ENCODE results near the gene BBS1.

The BBS1 gene

DNA sequence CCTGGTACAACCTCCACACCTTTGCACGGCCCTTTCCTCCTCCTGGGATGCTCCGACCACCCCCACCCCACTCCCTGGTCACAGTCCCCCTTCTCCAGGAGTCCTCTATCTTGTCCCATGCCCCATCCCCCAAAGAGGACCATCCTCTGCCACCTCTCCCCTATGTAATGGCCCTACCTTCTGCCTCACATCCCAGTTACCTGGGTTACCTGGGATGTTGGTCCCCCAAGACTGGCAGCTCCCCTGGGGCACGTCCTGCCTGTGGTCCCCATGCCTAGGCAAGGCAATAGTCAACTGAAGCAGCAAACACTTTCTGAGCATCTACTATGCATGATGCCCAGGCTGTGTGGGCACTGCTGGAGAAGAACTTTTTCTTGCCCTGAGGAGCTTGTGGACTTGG, 45.0 kb downstream of the BBS1 start:
- no peak for DNase-seq

DNA sequence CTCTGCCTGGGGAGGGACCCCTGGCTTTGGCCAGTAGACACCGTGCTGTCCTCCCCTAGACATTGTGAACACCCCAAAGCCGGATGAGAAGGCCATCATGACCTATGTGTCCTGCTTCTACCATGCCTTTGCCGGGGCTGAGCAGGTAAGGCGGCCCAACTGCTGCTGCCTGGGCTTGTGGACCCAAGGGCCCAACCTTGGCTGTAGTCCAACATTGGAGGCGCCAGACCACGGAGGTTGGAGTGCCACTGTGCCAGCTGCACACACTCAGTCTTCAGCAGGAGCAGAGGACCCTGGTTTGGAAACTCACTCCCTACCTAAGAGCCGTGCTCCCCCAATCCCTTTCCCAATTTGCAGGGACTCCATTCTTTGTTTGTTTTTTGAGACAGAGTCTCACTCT, 45.7 kb downstream of the BBS1 start:
- DNase-seq, result peak; percentile 24

DNA sequence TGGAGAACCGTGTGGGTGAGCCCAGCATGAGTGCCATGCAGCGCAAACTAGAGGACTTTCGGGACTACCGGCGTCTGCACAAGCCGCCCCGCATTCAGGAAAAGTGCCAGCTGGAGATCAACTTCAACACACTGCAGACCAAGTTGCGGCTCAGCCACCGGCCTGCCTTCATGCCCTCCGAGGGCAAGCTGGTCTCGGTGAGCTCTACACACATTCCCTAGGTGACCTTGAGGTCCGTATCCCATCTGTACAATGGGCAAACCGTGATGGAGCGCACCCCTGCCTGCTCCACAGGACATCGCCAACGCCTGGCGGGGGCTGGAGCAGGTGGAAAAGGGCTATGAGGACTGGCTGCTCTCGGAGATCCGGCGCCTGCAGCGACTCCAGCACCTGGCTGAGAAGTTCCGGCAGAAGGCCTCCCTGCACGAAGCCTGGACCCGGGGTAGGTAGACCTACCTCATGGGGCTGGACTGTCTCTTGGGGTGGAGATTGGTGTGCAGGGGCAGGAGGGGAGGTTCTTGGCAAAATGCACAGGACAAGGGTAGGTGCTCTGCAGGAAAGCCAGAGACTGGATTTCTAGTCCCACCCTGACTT, 47.4 kb downstream of the BBS1 start:
- DNase-seq, result no peak

DNA sequence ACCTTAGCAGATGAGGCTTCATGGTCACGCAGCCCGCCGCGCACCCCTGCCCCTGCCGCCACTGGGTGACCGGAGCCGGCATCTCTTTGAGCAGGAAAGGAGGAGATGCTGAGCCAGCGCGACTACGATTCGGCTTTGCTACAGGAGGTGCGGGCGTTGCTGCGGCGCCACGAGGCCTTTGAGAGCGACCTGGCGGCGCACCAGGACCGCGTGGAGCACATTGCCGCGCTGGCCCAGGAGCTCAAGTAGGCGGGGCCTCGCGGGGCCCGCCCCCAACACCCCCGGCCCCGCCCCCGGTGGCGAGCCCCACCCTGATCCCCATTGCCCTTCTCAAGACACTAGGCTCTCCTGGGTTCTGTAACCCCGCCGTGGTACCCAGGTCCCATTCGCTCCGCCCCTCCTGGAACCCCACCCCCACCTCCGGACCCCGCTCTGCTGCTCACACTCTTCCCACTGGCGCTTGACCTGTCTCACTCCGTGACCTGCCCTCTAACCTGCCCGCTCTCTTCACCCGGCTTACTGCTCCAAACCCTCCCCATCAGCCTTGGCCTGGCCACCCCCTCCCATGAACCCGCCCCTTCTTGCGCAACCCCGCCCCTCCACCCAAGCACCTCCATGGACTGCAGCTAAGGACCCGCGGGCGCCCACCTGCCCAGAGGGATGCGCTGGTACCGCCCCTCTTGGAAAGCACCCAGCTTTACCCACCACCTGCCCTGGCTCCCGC, 48.9 kb downstream of the BBS1 start:
- no peak for DNase-seq

DNA sequence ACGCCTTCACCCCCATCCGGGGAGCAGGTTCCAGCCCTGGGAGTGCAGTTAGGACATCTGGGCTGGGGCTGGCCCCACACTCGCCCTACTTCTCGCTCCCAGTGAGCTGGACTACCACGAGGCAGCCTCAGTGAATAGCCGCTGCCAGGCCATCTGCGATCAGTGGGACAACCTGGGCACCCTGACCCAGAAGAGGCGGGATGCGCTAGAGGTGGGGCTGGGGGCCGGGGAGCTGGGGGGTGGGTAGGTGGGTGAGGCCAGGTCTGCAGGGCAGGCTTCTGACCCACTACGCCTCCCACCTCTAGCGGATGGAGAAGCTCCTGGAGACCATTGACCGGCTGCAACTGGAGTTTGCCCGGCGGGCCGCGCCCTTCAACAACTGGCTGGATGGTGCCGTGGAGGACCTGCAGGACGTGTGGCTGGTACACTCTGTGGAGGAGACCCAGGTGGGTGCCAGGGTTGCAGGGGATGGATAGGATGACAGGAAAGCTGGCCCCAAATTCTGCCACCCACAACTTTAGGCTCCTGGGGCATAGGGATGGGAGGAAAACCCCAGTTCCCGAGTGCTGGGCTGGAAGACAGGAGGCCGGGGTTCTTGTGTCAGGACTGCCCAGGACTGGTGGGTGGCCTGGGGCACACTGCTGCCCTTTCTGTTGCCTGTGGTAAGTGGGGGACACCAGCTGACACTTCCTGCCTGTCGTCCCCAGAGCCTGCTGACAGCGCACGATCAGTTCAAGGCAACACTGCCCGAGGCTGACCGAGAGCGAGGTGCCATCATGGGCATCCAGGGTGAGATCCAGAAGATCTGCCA, 49.6 kb downstream of the BBS1 start:
- no peak for DNase-seq

DNA sequence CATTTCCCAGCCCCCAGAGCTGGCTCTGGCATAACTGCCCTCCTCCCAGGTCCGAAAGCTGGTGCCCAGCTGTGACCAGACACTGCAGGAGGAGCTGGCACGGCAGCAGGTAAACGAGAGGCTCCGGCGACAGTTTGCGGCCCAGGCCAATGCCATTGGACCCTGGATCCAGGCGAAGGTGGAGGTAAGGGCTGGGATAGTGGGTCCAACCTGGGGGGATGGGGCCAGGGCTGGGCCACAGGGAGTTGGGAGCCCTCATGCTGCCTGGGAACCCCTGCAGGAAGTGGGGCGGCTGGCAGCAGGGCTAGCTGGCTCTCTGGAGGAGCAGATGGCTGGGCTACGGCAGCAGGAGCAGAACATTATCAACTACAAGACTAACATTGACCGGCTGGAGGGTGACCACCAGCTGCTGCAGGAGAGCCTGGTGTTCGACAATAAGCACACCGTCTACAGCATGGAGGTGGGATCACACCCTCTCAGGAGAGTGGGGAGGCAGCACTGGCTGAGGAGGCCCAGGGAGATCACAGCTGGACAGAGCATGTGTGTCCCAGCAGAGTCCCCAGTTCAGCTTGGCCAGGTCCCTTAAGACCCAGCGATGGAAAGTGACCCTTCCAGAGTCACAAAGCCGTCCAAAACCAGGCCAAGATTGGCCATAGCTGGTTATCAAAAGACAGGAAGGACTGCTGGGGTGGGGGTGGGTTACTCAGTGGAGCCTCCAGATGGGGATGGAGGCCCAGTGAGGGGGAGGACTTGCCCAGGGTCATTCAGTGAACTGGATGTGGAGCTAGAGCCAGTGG, 50.9 kb downstream of the BBS1 start:
- DNase-seq, result no peak

DNA sequence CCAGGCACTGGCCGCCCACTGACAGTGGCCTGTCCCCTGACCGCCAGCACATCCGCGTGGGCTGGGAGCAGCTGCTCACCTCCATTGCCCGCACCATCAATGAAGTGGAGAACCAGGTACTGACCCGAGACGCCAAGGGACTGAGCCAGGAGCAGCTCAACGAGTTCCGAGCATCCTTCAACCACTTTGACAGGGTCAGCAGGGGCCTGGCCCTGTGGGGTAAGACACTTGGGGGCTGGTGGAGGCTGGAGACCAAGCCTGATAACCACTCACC, 51.5 kb downstream of the BBS1 start:
- DNase-seq, result no peak

DNA sequence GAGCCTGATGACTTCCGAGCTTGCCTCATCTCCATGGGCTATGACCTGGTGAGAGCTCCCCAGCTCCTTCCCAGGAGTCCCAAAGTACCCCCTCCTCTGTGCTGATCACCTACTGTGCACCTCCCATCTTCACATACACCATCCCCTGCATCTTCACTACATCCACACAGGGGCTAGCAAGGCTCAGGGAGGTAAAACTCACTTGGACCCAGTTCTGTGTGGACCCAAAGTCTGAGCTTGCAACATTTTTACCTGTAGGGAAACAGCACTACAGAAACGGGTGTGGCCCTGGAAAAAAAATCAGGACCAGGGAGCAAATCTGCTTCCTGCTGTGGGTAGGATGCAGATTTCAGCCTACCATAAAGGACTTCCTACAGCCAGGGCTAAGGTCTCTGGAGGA, 51.8 kb downstream of the BBS1 start:
- no peak for DNase-seq

DNA sequence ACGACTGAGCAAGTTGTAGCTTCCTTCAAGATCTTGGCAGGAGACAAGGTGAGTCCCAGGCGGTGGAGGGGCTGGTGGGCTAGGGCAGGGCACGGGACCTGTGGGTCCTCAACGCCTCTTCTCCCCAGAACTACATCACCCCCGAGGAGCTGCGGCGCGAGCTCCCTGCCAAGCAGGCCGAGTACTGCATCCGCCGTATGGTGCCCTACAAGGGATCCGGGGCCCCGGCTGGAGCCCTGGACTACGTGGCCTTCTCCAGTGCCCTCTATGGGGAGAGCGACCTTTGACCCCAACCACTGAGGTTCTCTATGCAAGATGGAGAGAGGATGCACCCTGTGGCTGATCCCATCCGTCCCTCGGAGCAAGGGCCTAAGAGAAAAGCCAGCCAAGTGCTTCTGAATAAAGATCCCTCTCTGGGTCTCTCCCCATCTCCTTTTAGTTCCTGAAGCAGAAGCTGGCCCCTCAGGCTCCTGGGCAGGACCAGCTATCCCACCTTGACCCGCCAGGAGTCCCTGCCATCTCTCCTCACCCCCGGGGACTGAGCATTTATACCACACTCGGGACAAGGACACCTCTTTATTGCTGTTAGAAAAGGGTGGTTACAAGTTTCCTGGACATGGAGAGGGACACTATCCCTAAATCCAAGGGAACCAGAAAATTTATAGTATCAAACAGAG, 52.6 kb downstream of the BBS1 start:
- DNase-seq, result no peak

DNA sequence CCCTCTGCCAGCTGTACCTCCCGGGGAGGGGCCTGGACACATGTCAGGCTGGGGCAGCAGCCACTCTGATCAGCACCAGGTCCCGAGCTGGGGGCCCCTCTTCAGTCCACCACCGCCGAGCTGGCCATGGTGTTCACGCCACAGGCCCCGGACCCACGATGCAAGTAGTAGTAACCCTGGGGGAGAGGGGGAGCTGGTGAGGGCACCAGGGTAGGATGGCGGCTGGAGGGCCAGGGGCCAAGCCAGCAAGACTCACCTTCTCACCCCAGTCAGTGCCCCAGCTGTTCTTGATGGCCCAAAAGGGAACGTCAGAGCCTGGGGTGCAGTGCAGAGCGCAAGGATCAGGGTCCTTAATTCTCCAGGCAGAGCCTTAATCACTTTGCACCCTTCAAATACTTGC, 53.4 kb downstream of the BBS1 start:
- DNase-seq, result no peak

DNA sequence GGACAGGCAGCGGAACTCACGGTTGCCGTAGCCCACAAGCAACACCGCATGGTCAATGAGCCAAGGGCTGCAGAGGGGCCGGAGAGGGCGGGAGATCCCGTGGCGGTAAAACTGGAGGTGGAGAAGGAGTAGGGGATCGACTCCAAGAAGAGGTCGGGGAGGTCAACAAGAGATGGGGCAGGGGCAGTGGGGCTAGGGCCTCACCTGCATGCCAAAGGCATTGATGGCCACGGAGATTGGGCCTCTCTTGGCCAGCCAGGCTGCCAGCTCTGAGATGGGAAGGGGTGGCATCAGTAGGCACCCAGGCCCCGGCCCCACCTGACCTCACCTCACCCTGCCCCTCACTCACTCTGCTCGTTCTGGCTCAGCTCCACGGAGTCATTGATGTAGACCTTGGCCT, 54.1 kb downstream of the BBS1 start:
- DNase-seq, result no peak

DNA sequence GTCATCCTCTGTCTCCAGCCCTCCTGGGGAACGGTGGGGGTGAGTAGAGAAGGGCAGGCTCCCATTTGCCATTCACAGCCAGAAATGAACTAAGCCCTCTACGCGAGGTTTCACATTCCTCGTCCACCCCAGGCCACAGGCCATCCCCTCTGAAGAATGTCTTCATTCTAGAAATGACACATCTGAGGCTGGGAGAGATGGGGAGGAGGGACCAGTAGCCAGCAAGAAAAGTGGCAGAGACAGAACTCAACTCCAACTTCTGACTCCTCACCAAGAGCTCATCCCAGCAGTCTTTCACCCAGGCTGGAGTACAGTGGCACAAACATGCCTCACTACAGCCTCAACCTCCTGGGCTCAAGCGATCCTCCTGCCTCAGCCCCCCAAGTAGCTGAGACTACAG, 54.5 kb downstream of the BBS1 start:
- DNase-seq, result no peak

DNA sequence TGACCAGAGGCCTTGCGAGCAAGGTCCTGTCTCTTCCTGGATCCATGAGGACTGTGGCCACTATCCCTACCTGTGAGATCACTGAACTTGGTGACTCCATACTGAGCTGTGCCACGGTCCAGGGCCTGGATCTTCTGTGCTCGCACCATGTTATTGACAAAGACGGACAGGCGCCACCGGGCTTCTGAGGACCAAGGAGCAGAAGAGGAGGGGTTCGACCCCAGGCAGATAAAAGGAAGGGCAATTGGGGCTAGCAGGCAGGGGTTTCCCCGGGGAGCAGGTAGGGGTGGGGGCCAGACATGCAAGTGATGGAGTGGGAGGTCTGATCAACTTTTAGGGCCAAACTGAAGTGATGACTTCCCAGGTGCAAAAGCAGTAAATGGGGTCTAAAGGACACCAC, 55.8 kb downstream of the BBS1 start:
- no peak for DNase-seq

DNA sequence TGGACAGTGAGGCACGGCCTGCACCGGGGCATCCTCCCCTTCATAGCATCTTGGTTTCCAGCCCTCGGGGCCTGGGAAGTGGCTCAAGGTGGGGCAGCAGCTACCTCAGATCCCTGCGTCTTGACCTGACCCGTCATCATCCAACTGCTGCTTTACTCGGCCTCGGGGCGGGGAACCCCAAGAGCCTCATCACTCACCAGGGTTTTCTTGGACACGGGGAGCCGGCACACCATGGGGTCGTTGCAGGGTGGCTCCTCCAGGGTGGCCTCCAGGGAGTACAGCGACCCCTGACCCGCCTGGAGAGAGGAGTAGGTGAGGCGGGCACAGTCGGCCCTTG, 57.3 kb downstream of the BBS1 start:
- no peak for DNase-seq

DNA sequence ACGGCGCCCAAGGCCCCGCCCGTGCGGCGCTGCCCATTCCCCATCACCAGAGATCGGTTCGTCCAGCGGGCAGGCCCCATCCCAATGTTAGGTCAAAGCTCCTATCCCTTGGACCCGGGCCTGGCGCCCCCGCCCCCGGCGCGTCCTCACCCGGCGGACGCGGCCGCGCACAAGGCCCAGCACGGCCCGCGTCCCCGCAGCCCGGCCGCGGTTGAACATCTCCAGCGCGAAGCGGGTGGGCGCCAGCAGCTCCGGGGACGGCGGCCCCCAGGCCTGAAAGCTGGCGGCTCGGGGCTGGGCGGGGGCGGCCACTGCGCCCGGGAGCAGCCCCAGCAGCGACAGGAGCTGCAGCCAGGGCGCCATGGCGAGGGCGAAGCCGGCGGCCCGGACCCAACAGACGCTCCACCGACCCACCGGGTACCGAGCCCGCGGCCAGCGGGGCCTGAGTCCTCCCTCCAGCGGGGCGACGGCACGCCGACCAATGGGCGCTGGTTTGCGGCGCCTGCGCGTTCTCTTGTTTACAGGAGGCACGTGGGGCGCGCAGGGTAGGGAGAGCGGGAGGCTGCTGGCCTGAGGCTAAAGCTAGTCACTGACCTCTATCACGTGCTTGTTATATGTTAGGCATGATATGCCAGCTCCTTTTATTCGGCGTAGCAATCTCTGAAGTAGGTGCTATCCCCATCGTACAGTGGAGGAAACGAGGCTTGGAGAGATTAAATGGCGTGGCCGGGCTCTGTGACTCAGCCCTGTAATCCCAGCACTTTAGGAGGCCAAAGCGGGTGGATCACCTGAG, 57.9 kb downstream of the BBS1 start, which contains the start of gene CTSF:
CTSF (minus strand) TSS at position 483 of the 793 bp plus-strand sequence; CDS start at position 363, 120 bp downstream.
- DNase-seq, result peak; percentile 85

DNA sequence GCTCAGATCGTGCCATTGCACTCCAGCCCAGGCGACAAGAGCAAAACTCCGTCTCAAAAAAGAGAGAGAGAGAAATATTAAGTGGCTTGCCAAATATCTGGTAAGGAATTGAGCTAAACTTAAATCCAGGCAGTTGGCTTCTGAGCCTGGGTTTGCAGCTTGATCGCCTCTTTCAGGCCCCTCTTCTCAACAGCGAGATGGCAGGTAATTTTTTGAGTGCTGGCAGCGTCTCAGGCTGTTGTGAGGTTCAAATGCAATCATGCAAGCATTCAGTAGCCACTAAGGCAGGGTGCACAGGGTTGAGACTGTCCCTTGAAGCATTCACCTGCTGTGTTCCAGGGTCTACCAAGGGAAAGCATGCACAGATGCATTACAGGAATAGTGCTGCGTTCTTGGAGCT, 58.6 kb downstream of the BBS1 start:
- DNase-seq, result no peak

DNA sequence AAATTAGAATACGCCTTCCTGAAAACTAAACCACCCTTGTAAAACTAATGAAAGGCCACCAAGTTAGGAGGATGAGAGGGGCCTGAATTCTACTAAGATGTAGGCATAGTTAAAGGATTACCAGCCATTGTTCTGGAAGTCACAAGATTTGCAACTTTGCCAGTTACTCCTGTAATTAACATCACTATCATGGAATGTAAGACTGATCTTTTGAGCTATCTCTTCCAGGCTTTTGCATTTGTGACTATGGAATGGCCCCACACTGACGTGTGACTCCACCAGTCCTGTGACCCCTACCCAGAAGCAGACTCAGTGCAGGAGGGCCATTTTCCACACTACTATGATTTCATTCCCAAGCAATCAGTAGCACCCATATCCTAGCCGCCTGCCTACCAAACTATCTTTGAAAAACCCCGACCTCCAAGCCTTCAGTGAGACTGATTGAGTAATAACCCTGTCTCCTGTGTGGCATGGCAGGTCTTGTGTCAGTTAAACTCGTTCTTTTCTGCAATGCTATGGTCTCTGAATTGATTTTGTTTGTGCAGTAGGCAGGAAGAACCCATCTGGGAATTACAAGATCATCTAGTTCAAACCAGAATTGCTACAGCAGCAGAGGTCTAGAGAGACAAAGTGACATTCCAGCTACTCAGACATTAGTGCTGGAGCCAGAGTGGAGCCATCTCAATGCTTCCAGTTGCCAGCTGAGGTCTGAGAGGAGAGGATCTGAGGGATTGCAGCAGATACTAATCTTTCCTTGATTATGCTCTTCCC, 59.8 kb downstream of the BBS1 start:
- no peak for DNase-seq

DNA sequence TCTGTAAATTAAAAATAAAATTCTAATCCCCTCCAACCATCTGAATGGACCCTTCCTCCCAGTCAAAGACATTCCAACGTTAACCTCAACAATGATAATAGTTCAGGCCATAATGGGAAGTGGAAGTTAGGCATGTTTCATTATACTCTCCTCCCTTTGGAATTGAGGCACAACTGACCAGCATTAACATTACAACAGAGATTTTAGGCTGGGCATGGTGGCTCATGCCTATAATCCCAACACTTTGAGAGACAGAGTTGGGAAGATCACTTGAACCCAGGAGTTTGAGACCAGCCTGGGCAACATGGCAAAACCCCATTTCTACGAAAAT, 60.4 kb downstream of the BBS1 start:
- no peak for DNase-seq

DNA sequence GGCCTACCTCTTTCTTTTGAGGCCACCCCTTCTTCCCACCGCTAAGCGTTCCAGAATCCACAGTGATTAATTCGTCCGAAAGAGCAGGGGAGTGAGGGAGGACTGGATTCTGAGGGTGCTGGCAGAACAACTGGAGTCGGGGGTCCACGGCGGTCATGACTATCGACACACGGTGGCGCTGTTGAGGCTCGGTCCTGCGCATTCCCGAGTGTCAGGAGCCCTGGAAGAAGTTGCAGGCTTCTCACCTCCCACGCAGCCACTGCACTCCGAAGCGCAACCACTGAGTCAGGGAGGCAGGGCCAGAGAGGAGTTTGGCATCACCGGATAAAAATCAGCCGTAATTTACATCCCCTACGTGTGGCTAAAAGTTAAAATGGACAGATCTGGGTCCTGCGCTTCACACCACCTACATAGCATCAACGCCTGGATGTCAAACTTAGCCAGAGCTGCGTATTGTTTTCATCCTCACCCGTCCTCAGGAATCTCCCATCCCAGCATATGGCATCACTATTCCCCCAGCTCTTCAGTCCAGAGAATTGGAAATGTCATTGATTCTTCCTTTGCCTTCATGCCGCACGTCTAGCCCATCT, 68.7 kb downstream of the BBS1 start:
- DNase-seq, result no peak

DNA sequence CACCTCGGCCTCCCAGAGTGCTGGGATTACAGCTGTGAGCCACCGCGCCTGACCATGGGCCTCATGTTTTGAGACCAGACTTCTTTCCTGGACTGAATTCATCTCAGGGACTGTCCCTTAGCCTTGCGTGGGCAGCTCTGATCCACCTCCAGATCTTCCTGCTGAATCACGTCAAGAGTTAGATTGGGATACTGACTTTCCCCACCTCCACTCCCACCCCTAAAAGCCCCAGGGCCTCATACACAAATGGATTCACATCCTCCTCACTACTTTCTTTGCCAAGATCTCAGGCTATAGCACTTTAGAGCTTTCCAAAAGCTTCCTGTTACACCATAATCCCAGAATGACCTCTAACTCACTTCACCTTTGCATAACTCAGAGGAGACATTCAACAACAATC, 70.4 kb downstream of the BBS1 start:
- DNase-seq, result no peak

DNA sequence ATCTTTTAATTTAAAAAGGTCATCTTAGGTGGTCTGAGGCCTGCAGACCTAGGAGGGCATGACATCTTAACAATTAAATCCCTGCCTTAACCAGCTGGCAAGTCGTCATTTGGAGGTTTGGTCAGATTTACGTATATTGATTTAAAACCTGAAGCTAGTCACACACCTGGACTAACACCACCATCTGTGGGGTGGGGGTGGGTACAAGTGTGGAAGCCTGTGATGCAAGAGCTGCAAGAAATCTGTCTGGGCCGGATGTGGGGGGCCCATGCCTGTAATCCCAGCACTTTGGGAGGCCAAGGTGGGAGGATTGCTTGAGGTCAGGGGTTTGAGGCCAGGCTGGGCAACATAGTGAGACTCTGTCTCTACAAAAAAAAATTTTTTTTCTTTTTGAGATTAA, 70.8 kb downstream of the BBS1 start:
- DNase-seq, result no peak

Measured in NCI-H774 (cell line).